Smooth muscle cell (in vitro differentiated cells): ENCODE data around the gene TRNT1. TPM values are rescaled to one million over a fixed set of nuclear protein-coding genes. Genes with fewer than 3 reads are reported as not detected.

Source experiments
- DNase-seq: peaks from one replicate; lab custom pipeline; 2025; ENCODE audit not compliant: unreplicated experiment; lab: John Stamatoyannopoulos, UW
- H2AFZ ChIP-seq: fragments of 200-600 bp; sonication (generic); 2 replicates; pipeline ENCODE4 v1.6.0; 2016; ENCODE audit warnings: antibody characterized with exemption, low read depth, mild to moderate bottlenecking
- H3F3A ChIP-seq: fragments of 200-600 bp; sonication (generic); 2 replicates; pipeline ENCODE4 v1.6.0; 2017; ENCODE audit warnings: antibody characterized with exemption, low read depth
- H3K27ac ChIP-seq: fragments of 200-600 bp; sonication (generic); 2 replicates; pipeline ENCODE4 v1.5.1; 2016; ENCODE audit warnings: low read depth, mild to moderate bottlenecking
- H3K27me3 ChIP-seq: fragments of 200-600 bp; sonication (generic); 2 replicates; pipeline ENCODE4 v1.6.1; 2016; ENCODE audit warnings: low read depth, mild to moderate bottlenecking
- H3K36me3 ChIP-seq: fragments of 200-600 bp; sonication (generic); 2 replicates; pipeline ENCODE4 v1.5.1; 2016; ENCODE audit warnings: low read depth
- H3K4me1 ChIP-seq: fragments of 200-600 bp; sonication (generic); 2 replicates; pipeline ENCODE4 v1.5.1; 2016; ENCODE audit warnings: low read depth
- H3K4me2 ChIP-seq: fragments of 200-600 bp; sonication (generic); 2 replicates; pipeline ENCODE4 v1.6.0; 2016; ENCODE audit warnings: mild to moderate bottlenecking
- H3K4me3 ChIP-seq: fragments of 200-600 bp; sonication (generic); 2 replicates; pipeline ENCODE4 v1.5.1; 2016; ENCODE audit warnings: mild to moderate bottlenecking
- H3K79me2 ChIP-seq: fragments of 200-600 bp; sonication (generic); 2 replicates; pipeline ENCODE4 v1.6.0; 2016; ENCODE audit warnings: low read depth, mild to moderate bottlenecking
- H3K9ac ChIP-seq: fragments of 200-600 bp; sonication (generic); 2 replicates; pipeline ENCODE4 v1.6.0; 2016; ENCODE audit warnings: low read depth
- H3K9me3 ChIP-seq: fragments of 200-600 bp; sonication (generic); replicated peaks from 2 replicates; pipeline ENCODE4 v1.5.1; 2016; ENCODE audit warnings: low read depth
- H4K20me1 ChIP-seq: fragments of 200-600 bp; sonication (generic); 2 replicates; pipeline ENCODE4 v1.6.0; 2016; ENCODE audit warnings: low read depth
- CTCF ChIP-seq: fragments of 200-600 bp; sonication (generic); IDR thresholded peaks from 2 replicates; pipeline ENCODE4 v1.5.1; 2017; ENCODE audit warnings: borderline replicate concordance, mild to moderate bottlenecking, antibody characterized with exemption; ENCODE audit not compliant: insufficient read depth, poor library complexity, severe bottlenecking
- whole genome bisulfite sequencing: methylation state at CpG from one replicate; pipeline ENCODE4 v1.1.7; 2016; ENCODE audit warnings: low lambda C conversion rate; 5-methylcytosine and 5-hydroxymethylcytosine counted together
- polyA plus RNA-seq: library from polyadenylated mRNA; unstranded; fragments of >200 nt; fragmentation: Nextera tagmentation; extraction: Ambion mirVana; gene quantifications from 2 replicates; pipeline ENCODE4 v1.2.1, GENCODE V29; 2016
- total RNA-seq: library from RNA; depleted of rRNA; stranded (reverse); fragments of >200 nt; gene quantifications from 2 replicates; pipeline ENCODE4 v1.2.3, GENCODE V29; 2014

The TRNT1 gene
- total and polyA plus RNA-seq, 2 experiments from 2014 or later = 16.1 to 18.6 TPM

- H3K4me1 ChIP-seq = no peaks in the 10 kb centered on the region
- no peaks in the 10 kb centered on the region for H3K27me3 ChIP-seq
- no peak for TF ChIP-seq CTCF
- no peaks in the 10 kb centered on the region for H3K9me3 ChIP-seq
- H2AFZ ChIP-seq = no peak overlapping the region
- WGBS = 67% methylated on average over 7 of the region's 7 CpGs
- no peak overlapping the region for H3K4me3 ChIP-seq
- no peak overlapping the region for H3K27ac ChIP-seq
- DNase-seq = no peak
- H3K79me2 ChIP-seq = no peaks in the 10 kb centered on the region
- no peak overlapping the region for H3K9ac ChIP-seq
- H3K36me3 ChIP-seq = no peaks in the 10 kb centered on the region
- no peaks in the 10 kb centered on the region for H4K20me1 ChIP-seq
- no peaks in the 10 kb centered on the region for H3F3A ChIP-seq
- no peak overlapping the region for H3K4me2 ChIP-seq
Measured at GRCh38 chr3:3110749-3111361, 15.9 kb upstream of the TRNT1 start.

DNA sequence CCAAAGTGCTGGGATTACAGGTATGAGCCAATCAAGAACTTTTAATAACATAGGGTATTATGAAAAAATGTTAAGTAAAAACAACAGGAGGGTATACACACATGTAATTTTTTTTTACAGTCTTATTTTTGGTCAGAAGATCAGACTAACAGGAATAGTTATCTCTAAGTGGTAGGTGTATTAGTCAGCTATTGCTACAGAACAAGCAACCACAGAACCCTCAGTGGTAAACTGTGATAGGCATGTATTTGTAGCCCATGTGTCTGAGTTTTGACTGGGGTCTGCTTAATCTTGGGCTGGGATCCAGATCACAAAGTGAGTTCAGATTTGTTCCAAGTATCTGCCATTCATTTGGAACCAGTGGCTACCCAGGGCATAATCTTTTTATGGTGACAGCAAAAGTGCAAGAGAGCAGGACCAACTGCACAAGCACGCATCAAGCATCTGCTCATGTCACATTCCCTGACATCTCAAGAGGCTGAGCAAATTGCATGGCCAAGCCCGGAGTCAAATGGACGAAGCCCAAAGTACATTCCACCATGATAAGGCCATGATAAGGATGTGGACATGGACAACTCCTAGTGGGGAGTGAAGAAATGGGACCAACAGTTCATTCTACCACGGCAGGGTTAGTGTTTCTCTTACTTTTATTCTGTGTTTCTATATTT lies 13.6 kb upstream of the TRNT1 start:
- Histone ChIP-seq H3K79me2 (no peaks in the 10 kb centered on the region), H3F3A (no peaks in the 10 kb centered on the region), H3K27ac (no peak overlapping the region), H3K9me3 (no peaks in the 10 kb centered on the region), H4K20me1 (no peaks in the 10 kb centered on the region), H3K27me3 (no peaks in the 10 kb centered on the region), H3K4me2 (no peak overlapping the region), H3K4me3 (no peak overlapping the region), H2AFZ (no peak overlapping the region), H3K9ac (no peak overlapping the region), H3K36me3 (no peaks in the 10 kb centered on the region), H3K4me1 (no peaks in the 10 kb centered on the region)
- WGBS = 82% methylated on average over 4 of the region's 4 CpGs
- no peak for DNase-seq
- TF ChIP-seq CTCF = no peak

- Histone ChIP-seq H3K27ac (no peak overlapping the region), H3K4me2 (no peak overlapping the region), H4K20me1 (no peaks in the 10 kb centered on the region), H3K36me3 (no peaks in the 10 kb centered on the region), H3K79me2 (no peaks in the 10 kb centered on the region), H2AFZ (no peak overlapping the region), H3K4me3 (no peak overlapping the region), H3K4me1 (no peaks in the 10 kb centered on the region), H3F3A (no peaks in the 10 kb centered on the region), H3K9ac (no peak overlapping the region), H3K27me3 (no peaks in the 10 kb centered on the region), H3K9me3 (no peaks in the 10 kb centered on the region)
- WGBS = 91% methylated on average over 2 of the region's 2 CpGs
- no peak for DNase-seq
- TF ChIP-seq CTCF = no peak
Measured at GRCh38 chr3:3117651-3118050, 9.1 kb upstream of the TRNT1 start.
